HG03280 (cell line): ENCODE measurements around the gene CPAMD8.
"Not testable (repeated sequence)": the region's sequence is repeated elsewhere in the genome, so short reads cannot be mapped to it uniquely, and the experiment has no call there.

Experiments
- ATAC-seq: cut with Tn5 transposase; IDR thresholded peaks from one replicate; pipeline ENCODE4 v1.9.1; 2021; ENCODE audit warnings: mild to moderate bottlenecking, moderate library complexity; ENCODE audit not compliant: unreplicated experiment

The CPAMD8 gene

GRCh38 chr19:16878181-16878965 is 148.2 kb downstream of the CPAMD8 start:
- ATAC-seq: no peak

DNA sequence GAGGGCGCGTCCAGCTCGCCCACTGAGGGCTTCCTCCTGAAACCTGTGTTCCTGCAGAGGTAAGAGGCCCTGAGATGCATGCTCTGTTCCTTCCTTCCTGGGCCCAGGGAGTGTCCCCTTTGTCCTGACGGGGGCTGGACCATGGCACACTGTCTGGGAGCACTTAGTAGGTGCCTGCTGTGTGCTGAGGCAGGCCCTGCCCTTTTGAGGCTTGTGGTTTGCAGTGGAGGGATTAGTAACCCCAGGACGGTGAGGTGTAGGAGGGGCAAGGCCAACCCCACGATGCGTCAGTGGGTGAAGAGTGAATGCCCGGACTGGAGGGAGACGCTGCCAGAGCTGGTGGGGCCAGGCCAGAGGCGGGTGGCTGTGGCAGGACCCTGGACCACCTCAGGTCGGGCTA is 149.0 kb downstream of the CPAMD8 start:
- no peak for ATAC-seq

DNA sequence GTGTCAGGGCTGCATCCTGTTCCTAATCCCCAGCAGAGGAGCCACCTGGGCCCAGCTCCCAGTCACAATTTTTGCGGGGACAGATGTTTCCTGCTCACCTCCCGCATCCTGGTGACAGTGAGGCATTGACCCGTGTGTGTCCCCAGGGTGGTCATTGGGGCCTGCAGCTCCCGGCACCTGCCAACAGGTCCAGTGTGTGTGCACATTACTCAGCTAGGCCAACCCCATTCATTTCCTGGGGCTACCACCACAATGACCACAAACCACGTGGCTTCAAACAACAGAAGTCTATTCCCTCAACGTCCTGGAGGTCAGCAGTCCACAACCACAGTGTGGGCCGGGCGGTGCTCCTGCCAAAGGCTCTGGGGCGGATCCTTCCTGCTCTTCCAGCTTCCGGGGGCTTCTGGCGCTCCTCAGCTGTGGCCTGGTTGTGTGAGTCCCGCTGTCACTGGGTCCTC is 149.7 kb downstream of the CPAMD8 start:
- no peak for ATAC-seq

GRCh38 chr19:16875584-16876555 is 150.7 kb downstream of the CPAMD8 start:
- no peak for ATAC-seq

DNA sequence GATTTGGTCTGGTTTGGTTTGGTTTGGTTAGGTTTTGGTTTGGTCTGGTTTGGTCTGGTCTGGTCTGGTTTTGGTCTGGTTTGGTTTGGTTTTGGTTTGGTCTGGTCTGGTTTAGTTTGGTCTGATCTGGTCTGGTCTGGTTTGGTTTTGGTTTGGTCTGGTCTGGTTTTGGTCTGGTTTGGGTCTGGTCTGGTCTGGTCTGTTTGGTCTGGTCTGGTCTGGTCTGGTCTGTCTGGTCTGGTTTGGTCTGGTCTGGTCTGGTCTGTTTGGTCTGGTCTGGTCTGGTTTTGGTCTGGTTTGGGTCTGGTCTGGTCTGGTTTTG is 151.7 kb downstream of the CPAMD8 start:
- not testable (repeated sequence) for ATAC-seq

DNA sequence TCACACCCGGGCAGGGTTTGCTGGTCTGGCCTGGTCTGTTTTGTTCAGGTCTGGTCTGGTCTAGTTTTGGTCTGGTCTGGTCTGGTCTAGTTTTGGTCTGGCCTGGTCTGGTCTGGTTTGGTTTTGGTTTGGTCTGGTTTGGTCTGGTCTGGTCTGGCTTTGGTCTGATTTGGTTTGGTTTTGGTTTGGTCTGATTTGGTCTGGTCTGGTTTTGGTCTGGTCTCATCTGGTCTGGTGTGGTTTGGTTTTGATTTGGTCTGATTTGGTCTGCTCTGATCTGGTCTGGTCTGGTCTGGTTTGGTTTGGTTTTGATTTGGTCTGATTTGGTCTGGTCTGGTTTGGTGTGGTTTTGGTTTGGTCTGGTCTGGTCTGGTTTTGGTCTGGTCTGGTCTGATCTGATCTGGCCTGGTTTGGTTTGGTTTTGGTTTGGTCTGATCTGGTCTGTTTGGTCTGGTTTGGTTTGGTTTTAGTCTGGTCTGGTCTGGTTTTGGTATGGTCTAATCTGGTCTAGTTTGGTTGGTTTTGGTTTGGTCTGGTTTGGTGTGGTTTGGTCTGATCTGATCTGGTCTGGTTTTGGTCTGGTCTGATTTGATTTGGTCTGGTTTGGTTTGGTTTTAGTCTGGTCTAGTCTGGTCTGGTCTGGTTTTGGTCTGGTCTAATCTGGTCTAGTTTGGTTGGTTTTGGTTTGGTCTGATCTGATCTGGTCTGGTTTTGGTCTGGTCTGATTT is 152.2 kb downstream of the CPAMD8 start:
- no peak for ATAC-seq

GRCh38 chr19:16873594-16873993 is 153.0 kb downstream of the CPAMD8 start:
- no peak for ATAC-seq

DNA sequence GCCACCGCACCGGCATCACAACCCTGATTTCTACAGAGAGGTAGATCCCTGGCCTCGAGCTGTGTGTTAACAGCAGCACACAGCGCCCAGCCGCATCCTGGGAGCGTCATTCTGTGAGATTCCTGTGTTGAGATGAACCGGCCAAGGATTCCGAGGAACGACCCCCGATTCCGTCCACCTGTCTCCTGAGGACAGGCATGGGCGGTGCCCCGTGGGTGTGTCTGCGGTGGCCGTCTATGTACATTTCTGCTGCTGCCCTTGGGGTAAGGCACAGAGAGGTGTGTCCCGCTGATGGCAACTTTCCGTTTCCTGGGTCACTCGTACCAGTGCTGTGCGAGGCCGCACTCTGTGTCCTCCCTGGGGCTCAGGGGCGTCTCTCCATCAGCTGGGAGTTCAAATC is 153.9 kb downstream of the CPAMD8 start:
- no peak for ATAC-seq

GRCh38 chr19:16871871-16872270 is 154.7 kb downstream of the CPAMD8 start:
- no peak for ATAC-seq

GRCh38 chr19:16869331-16869972 is 157.2 kb downstream of the CPAMD8 start:
- no peak for ATAC-seq

DNA sequence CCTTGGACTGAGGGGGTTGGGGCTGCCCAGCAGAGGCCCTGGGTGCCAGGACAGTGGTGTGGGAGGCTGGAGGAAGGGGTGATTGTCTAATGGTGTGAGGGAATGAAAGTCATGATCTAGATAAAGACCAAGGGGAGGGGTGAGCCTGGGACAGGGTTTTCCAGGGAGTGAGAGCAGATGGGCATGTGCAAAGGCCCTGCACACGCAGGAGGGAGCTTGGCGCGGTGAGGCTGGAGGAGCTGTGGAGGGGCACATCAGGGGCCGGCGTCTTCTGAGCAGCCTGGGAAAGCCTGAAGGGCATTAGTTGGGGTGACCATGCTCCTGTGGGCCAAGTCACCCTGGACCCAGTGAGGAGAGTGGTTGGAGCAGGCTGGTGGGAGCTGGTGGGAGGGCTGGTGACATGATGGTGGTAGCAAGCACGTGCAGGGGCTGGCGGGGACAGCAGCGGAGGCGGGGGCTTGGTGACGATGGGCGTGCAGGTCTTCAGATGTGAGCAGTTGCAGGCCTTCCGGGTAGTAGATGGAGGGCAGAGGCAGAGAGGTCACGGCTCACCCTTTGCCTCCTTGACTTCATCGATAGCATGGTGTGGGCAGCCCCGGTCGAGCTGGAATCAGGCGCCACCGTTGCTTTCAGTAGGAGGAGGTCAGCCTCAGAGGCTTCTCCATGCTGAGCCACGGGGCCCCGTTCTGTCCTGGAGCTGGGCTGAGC is 158.0 kb downstream of the CPAMD8 start:
- ATAC-seq: no peak

- no peak for ATAC-seq
These were observed 159.4 kb downstream of the CPAMD8 start for GRCh38 chr19:16867211-16867610.

GRCh38 chr19:16862826-16863415 is 163.7 kb downstream of the CPAMD8 start:
- ATAC-seq: no peak

- no peak for ATAC-seq
These were observed 164.8 kb downstream of the CPAMD8 start for GRCh38 chr19:16861834-16862233.

GRCh38 chr19:16861011-16861410 is 165.6 kb downstream of the CPAMD8 start:
- ATAC-seq: no peak

- no peak for ATAC-seq
These were observed 166.5 kb downstream of the CPAMD8 start for GRCh38 chr19:16860118-16860517.

GRCh38 chr19:16859626-16860025 is 167.0 kb downstream of the CPAMD8 start:
- no peak for ATAC-seq

DNA sequence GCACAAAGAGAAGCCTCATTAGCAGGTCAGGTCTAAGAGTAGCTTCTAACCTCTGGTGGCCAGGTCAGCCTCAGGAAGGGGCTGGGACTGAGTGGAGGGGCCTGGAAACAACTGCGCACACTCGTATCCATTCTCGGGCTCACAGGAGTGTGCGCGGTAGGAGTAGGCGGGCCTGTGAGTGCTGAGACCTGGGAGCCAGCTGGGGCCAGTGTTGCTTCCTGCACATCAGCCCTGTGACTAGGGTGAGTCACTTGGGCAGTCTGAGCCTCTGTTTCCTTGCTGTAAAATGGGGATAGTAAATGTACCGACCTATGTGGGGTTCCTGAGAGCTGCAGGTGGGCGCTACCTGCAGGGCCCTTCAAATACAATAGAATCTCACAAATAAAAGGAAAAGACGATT is 170.5 kb downstream of the CPAMD8 start:
- no peak for ATAC-seq

DNA sequence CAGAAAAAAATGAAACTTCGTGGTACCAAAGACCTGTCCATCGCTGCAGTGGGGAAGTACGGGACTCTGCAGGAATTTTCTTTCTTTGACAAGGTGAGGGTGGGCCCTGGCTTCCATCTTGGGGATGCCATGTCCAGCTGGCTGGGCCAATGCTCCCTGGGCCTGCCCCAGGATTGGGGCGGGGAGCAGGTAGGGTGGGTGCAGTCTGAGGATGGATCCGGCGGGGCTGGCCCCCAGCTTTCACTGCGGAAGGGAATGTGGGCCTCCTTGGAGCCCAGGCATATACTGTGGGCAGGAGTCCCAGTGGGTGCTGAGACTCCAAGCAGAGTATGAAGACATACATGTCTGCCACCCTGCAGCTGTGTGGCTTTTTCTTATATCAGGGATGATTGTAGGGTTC is 173.5 kb downstream of the CPAMD8 start:
- no peak for ATAC-seq
